IPS DF 19.7 (cell line): Measurements from ENCODE around the gene G6PC1.
"Not testable (repeated sequence)": the region's sequence is repeated elsewhere in the genome, so short reads cannot be mapped to it uniquely, and the experiment has no call there.

Source experiments
- DNase-seq: peaks from one replicate; pipeline ENCODE4 v3.0.0-alpha.2; 2013; ENCODE audit warnings: low read depth, low spot score

G6PC1 gene

DNA sequence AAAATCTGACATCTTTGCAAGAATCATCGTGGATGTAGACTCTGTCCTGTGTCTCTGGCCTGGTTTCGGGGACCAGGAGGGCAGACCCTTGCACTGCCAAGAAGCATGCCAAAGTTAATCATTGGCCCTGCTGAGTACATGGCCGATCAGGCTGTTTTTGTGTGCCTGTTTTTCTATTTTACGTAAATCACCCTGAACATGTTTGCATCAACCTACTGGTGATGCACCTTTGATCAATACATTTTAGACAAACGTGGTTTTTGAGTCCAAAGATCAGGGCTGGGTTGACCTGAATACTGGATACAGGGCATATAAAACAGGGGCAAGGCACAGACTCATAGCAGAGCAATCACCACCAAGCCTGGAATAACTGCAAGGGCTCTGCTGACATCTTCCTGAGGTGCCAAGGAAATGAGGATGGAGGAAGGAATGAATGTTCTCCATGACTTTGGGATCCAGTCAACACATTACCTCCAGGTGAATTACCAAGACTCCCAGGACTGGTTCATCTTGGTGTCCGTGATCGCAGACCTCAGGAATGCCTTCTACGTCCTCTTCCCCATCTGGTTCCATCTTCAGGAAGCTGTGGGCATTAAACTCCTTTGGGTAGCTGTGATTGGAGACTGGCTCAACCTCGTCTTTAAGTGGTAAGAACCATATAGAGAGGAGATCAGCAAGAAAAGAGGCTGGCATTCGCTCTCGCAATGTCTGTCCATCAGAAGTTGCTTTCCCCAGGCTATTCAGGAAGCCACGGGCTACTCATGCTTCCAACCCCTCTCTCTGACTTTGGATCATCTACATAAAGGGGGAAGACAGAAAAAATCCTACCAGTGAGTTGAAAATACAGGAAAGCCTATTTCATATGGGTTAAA is at the start of gene G6PC1:
TSS of gene G6PC1 (plus strand) at position 340 of the 872 bp plus-strand sequence. CDS start at position 418, 78 bp downstream.
- no peak for DNase-seq

DNA sequence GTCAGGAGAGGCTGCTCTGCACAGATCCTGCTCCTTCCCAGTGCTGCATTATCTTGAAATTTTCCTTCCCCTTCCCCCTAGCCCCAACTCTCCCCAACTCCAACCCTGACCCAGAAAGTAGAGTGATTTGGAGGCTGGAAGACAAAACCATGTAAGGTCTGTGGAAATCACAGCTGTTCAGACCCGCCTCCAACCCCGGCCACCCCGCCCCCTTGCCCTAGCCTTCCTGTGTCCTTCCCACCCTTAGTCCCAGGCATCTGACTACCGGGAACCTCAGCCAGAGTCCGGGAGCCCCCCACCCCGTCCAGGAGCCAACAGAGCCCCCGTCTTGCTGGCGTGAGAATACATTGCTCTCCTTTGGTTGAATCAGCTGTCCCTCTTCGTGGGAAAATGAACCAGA is 49.6 kb upstream of the G6PC1 start, which contains the start of gene AOC3:
TSS of gene AOC3 (plus strand) at position 246 of the 400 bp plus-strand sequence. CDS start at position 391, 145 bp downstream.
- no peak for DNase-seq

DNA sequence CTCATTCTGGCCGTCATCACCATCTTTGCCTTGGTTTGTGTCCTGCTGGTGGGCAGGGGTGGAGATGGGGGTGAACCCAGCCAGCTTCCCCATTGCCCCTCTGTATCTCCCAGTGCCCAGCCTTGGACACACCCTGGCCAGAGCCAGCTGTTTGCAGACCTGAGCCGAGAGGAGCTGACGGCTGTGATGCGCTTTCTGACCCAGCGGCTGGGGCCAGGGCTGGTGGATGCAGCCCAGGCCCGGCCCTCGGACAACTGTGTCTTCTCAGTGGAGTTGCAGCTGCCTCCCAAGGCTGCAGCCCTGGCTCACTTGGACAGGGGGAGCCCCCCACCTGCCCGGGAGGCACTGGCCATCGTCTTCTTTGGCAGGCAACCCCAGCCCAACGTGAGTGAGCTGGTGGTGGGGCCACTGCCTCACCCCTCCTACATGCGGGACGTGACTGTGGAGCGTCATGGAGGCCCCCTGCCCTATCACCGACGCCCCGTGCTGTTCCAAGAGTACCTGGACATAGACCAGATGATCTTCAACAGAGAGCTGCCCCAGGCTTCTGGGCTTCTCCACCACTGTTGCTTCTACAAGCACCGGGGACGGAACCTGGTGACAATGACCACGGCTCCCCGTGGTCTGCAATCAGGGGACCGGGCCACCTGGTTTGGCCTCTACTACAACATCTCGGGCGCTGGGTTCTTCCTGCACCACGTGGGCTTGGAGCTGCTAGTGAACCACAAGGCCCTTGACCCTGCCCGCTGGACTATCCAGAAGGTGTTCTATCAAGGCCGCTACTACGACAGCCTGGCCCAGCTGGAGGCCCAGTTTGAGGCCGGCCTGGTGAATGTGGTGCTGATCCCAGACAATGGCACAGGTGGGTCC is 49.0 kb upstream of the G6PC1 start:
- DNase-seq, result not testable (repeated sequence)

DNA sequence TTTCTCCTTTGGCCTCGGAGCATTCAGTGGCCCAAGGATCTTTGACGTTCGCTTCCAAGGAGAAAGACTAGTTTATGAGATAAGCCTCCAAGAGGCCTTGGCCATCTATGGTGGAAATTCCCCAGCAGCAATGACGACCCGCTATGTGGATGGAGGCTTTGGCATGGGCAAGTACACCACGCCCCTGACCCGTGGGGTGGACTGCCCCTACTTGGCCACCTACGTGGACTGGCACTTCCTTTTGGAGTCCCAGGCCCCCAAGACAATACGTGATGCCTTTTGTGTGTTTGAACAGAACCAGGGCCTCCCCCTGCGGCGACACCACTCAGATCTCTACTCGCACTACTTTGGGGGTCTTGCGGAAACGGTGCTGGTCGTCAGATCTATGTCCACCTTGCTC is 48.2 kb upstream of the G6PC1 start:
- DNase-seq, result no peak

DNA sequence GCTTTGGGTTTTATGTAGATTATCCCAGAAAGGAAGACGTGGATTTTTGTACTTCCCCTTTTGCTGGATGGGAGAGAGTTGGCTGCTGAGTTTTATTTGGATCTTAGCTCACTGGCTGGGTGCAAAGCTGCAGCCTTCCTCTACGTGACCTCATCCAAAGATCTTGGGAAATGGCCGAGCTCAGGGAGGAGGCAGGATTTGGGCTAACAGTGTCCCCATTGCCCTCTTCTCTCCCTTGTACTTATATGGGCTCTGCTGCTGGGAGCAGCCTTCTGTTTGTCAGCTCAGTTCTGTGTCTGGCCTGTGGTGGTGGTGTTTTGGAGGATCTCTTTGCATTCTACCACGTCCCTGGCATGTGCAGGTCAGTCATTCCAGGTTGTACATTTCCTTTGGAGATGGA is 47.6 kb upstream of the G6PC1 start:
- DNase-seq, result no peak

DNA sequence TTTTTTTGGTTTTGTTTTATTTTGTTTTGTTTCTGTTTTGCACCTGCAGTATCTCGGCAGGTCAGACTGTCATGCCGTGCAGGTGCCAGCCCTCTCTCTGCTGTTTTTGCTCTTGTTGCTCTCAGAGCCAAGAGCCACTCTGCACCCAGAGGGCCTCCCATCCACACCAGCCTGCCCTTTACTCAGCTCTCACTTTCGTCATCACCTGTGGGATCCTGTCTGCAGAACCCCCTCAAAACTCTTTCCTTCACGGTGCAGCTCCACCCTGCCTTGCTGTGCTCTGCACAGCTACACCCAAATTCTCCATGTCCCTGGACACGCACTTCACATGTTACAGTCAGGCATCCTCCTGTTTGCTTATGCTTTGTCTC is 47.0 kb upstream of the G6PC1 start:
- DNase-seq, result no peak

DNA sequence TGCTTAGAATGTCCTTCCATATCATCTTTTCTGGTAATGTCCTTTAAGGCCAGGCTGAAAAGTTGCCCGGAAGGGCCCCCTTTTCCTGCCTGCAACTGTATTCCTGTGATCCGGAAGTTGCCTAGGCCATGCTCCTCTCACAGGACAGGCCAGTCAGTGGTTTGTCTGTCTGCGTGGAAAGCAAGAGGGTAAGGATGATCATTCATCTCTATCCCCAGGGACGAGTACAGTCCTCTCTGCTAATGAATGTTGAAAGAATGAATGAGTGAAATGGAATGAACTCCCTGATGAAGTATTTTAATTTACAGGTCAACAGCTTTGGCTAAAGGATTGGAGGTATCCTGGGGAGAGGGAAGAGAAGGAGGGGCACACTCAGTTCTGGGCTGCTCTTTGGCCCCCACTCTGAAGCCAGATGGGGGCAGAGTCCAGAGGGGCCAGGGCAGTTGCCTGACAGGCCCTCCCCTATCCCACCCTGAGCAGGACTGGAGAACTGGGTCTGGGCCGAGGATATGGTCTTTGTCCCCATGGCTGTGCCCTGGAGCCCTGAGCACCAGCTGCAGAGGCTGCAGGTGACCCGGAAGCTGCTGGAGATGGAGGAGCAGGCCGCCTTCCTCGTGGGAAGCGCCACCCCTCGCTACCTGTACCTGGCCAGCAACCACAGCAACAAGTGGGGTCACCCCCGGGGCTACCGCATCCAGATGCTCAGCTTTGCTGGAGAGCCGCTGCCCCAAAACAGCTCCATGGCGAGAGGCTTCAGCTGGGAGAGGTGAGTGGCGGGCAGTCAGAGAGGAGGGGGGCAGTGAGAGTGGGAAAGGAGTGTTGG is 46.4 kb upstream of the G6PC1 start:
- DNase-seq, result no peak

DNA sequence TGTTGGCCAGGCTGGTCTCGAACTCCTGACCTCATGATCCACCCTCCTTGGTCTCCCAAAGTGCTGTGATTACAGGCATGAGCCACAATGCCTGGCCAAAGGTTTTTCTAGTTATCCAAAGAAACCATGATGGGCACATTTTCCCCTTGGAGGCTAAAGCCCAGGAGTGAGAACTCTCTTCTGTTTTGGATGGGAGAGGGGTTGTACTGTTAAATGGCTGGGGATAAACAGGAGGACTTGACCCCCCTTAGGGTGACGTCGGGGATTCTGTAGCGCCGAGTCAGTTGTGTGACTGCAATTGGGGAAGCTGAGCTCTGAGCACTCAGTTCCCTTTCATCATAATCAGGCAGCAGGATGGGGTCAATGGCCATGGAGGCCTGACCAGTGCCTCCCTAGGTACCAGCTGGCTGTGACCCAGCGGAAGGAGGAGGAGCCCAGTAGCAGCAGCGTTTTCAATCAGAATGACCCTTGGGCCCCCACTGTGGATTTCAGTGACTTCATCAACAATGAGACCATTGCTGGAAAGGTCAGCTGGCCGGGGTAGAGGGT is 45.5 kb upstream of the G6PC1 start:
- DNase-seq, result no peak

DNA sequence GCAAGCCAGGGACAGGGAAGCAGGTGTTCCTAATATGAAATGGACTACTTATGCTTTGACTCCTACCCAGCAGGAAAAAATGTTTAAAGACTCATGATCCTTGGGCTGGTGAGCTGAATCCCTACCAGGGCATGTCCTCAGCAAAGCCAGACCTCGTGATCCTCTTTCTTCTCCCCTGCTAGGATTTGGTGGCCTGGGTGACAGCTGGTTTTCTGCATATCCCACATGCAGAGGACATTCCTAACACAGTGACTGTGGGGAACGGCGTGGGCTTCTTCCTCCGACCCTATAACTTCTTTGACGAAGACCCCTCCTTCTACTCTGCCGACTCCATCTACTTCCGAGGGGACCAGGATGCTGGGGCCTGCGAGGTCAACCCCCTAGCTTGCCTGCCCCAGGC is 44.5 kb upstream of the G6PC1 start:
- not testable (repeated sequence) for DNase-seq

DNA sequence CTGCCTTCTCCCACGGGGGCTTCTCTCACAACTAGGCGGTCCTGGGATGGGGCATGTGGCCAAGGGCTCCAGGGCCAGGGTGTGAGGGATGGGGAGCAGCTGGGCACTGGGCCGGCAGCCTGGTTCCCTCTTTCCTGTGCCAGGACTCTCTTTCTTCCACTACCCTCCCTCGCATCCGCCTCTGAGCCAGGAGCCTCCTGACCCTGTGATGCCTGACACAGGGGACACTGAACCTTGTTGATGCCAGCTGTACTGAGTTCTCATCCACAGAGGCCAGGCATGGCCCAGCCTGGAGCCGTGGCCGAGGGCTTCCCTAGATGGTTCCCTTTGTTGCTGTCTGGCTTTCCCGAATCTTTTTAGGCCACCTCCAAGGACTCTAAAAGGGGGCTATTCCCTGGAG is 44.1 kb upstream of the G6PC1 start:
- not testable (repeated sequence) for DNase-seq

DNA sequence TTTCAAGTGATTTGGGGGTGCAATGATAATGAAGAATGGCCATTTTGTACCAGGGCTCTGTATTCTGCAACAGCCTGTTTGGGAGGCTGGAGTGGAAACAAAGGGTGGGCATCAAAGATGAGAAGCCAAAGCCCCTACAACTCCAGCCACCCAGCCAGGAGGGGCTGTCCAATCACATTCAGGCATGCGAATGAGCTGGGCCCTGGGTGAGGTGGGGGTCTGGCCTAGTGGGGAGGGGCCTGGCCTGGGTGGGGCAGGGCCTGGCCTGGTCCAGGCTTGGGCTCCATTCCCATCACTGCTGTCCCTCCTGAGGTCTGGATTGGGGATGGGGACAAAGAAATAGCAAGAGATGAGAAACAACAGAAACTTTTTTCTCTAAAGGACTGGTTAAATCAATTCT is 43.2 kb upstream of the G6PC1 start:
- DNase-seq, result no peak

DNA sequence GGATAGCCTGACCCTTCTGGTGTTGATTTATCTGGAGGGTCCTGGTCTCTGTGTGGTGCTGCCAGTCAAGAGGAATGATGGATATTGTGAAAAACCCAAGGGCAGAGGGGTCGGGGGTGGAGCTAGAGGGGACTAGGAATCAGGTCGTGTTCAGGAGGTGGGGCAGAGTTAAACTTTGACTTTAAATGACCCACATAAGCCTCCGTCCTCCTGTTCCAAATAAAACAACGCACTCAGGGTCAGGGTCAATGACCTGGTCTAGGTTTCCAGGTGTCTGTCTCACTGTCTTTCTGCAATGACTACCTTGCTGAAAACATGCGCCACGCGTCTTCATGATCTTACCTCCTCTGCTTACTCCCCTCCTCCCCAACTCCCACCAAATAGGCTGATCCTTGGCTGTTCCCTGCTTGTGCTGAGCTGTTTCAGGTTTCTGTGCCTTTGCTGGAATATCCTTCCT is 34.9 kb upstream of the G6PC1 start:
- DNase-seq, result no peak

DNA sequence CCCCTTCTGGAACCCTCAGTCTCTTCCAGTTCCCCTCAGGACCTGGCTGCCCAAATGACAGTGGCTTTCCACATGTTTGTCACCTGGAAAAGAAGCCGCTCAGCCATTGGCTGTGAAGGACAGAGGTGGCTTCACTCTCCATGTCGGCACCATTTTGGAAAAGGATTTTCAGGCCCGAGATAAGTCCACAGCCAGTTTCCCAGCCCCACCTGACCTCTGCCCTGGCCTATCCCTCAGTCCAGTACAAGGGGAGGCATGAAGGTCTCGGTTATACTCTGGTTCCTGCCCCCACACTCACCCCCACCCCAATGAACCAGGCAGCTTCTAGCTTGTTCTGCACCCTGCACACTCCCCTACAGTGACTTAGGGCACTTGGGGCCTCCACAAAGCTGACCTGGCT is 34.4 kb upstream of the G6PC1 start:
- DNase-seq, result no peak

DNA sequence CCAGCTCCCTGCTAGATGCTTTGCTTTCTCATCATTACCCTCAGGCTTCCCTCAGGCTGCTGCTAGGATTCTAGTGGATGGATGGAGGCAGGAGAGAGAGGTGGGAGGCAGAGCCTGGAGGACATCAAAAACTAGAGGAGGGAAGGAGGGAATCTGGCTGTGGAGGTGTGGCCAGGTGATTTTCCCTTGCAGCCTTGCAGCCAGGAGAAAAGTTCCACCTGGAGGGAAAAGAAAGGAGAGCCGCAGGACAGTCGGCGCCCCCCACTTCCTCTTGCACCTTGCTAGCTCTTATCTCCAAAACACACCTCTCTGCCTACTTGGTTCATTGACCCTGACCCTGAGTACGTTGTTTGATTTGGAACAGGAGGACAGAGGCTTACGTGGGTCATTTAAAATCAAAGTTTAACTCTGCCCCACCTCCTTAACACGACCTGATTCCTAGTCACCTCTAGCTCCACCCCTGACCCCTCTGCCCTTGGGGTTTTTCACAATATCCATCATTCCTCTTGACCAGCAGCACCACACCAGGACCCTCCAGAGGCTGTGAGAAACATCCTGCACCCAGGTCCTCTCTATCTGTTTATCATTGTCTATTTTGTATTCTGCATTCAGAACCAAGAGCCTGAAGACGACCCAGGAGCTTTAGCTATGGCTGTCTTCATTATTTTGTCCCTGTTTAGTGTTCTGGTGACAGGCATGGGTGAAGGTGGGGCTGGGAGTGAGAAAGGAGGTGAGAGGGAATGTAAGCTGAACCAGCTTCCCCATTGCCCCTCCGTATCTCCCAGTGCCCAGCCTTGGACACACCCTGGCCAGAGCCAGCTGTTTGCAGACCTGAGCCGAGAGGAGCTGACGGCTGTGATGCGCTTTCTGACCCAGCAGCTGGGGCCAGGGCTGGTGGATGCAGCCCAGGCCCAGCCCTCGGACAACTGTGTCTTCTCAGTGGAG is 33.7 kb upstream of the G6PC1 start:
- no peak for DNase-seq

DNA sequence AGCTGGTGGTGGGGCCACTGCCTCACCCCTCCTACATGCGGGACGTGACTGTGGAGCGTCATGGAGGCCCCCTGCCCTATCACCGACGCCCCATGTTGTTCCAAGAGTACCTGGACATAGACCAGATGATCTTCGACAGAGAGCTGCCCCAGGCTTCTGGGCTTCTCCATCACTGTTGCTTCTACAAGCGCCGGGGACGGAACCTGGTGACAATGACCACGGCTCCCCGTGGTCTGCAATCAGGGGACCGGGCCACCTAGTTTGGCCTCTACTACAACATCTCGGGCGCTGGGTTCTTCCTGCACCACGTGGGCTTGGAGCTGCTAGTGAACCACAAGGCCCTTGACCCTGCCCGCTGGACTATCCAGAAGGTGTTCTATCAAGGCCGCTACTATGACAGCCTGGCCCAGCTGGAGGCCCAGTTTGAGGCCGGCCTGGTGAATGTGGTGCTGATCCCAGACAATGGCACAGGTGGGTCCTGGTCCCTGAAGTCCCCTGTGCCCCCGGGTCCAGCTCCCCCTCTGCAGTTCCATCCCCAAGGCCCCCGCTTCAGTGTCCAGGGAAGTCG is 32.8 kb upstream of the G6PC1 start:
- not testable (repeated sequence) for DNase-seq

DNA sequence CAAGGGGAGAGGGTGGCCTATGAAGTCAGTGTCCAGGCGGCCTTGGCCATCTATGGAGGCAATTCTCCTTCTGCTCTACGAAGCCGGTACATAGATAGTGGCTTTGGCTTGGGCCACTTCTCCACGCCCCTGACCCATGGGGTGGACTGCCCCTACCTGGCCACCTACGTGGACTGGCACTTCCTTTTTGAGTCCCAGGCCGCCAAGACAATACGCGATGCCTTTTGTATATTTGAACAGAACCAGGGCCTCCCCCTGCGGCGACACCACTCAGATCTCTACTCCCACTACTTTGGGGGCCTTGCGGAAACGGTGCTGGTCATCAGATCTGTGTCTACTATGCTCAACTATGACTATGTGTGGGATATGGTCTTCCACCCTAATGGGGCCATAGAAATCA is 32.3 kb upstream of the G6PC1 start:
- DNase-seq, result no peak

DNA sequence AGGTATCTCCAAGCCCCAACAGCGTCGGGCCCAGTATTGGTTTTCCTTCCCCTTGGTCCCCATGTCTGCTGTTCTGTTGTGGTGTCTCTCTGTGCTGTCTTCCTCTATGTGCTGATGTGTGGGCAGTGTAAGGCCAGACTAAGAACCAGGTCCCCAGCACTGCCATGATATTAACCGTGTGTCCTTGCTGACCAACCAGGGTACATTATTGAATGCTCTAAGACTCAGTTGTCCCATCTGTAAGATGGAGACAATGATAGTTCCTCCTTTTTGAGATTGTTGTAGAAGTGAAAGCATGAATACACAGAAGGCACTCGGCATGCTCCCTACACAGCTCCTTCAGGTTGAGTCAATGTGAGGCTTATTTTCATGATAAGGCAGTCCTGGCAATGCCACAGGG is 29.0 kb upstream of the G6PC1 start:
- DNase-seq, result no peak

DNA sequence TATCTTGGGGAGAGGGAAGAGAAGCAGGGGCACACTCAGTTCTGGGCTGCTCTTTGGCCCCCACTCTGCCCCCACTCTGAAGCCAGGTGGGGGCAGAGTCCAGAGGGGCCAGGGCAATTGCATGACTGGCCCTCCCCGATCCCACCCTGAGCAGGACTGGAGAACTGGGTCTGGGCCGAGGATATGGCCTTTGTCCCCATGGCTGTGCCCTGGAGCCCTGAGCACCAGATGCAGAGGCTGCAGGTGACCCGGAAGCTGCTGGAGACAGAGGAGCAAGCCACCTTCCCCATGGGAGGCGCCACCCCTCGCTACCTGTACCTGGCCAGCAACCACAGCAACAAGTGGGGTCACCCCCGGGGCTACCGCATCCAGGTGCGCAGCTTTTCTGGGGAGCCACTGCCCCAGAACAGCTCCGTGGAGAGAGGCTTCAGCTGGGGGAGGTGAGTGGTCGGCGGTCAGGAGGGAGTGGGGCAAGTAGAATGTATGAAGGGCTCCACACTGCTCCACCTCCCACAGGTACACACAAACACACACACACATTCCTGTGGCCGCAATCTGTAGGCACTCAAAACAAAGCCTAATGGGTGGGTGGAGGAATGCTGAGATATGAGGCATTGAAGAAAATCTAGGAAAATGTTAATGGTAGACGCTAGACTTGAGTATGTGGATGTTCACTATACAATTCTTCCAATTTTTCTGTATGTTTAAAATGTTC is 28.2 kb upstream of the G6PC1 start:
- DNase-seq, result no peak

DNA sequence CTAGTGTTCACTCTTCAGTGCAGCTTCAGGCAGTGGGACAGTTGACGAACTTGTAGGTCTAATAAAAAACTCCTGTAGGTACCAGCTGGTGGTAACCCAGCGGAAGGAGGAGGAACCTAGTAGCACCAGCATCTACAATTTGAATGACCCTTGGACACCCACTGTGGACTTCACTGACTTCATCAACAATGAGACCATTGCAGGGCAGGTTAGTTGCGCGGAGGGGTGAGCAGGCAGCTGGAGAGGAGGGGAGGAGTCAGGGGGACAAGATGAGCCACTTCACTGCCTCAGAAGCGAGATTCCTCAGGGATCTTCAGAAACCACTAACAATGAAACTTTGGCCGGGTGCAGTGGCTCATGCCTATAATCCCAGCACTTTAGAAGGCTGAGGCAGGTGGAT is 27.3 kb upstream of the G6PC1 start:
- DNase-seq, result no peak
